ENCODE measurements around the gene ZNF839. TPM values are rescaled to one million over a fixed set of nuclear protein-coding genes. Genes with fewer than 3 reads are reported as not detected.
"Not testable (repeated sequence)": the region's sequence is repeated elsewhere in the genome, so short reads cannot be mapped to it uniquely, and the experiment has no call there.

ZNF839 gene
- total RNA-seq, 2 donors from 2014 or later = 4.2 to 7.0 TPM

GRCh38 chr14:102351023-102351422 lies 31.5 kb downstream of the ZNF839 start:
- peaks cover 60% of the 10 kb centered on the region for H3K36me3 ChIP-seq
- ATAC-seq (ENCODE audit: insufficient number of reproducible peaks, low FRiP score, low read depth) = no peak

GRCh38 chr14:102351593-102351992 lies 32.0 kb downstream of the ZNF839 start:
- DNase-seq (ENCODE audit: low spot score); H3K27me3 ChIP-seq (replicated peaks; ENCODE audit: insufficient read depth); H3K4me1 ChIP-seq (ENCODE audit: control insufficient read depth in 1 of 2, low read depth in 2 of 2); H3K9me3 ChIP-seq; ATAC-seq (ENCODE audit: insufficient number of reproducible peaks, low FRiP score, low read depth); H3K4me3 ChIP-seq: not testable (repeated sequence)
- peak overlapping the region in 1 of 2 donors; percentile 13 for H3K27ac ChIP-seq
- peaks cover 56% of the 10 kb centered on the region for H3K36me3 ChIP-seq

More at GRCh38 chr14:102351023-102351422, 31.5 kb downstream of the ZNF839 start:
- no peaks in the 10 kb centered on the region for H3K27me3 ChIP-seq (replicated peaks; ENCODE audit: insufficient read depth)
- no peak for TF ChIP-seq CTCF (IDR thresholded peaks at IDR 0.05)
- H3K4me3 ChIP-seq = no peak overlapping the region
- H3K4me1 ChIP-seq (ENCODE audit: control insufficient read depth in 1 of 2, low read depth in 2 of 2) = peaks cover 0 to 8% of the 10 kb centered on the region in 2 donors
- DNase-seq (ENCODE audit: low spot score) = no peak
- no peaks in the 10 kb centered on the region for H3K9me3 ChIP-seq
- H3K27ac ChIP-seq = no peak overlapping the region

- no peak overlapping the region for H3K4me3 ChIP-seq
- no peak for DNase-seq (ENCODE audit: low spot score)
- no peaks in the 10 kb centered on the region for H3K27me3 ChIP-seq (replicated peaks; ENCODE audit: insufficient read depth)
- ATAC-seq (ENCODE audit: insufficient number of reproducible peaks, low FRiP score, low read depth) = no peak
- TF ChIP-seq CTCF (IDR thresholded peaks at IDR 0.05) = no peak
- no peaks in the 10 kb centered on the region for H3K9me3 ChIP-seq
- H3K36me3 ChIP-seq = peaks cover 50% of the 10 kb centered on the region
- peaks cover 0 to 8% of the 10 kb centered on the region in 2 donors for H3K4me1 ChIP-seq (ENCODE audit: control insufficient read depth in 1 of 2, low read depth in 2 of 2)
- peak overlapping the region in 1 of 2 donors; percentile 13 for H3K27ac ChIP-seq
These were observed 32.7 kb downstream of the ZNF839 start for GRCh38 chr14:102352213-102352612.

- peaks cover 0 to 8% of the 10 kb centered on the region in 2 donors for H3K4me1 ChIP-seq (ENCODE audit: control insufficient read depth in 1 of 2, low read depth in 2 of 2)
- ATAC-seq (ENCODE audit: insufficient number of reproducible peaks, low FRiP score, low read depth) = no peak
- H3K27me3 ChIP-seq (replicated peaks; ENCODE audit: insufficient read depth) = no peaks in the 10 kb centered on the region
- H3K4me3 ChIP-seq = no peak overlapping the region
- peaks cover 44% of the 10 kb centered on the region for H3K36me3 ChIP-seq
- TF ChIP-seq CTCF (IDR thresholded peaks at IDR 0.05) = no peak
- DNase-seq (ENCODE audit: low spot score) = no peak
- H3K27ac ChIP-seq = no peak overlapping the region
- no peaks in the 10 kb centered on the region for H3K9me3 ChIP-seq
These were observed 33.6 kb downstream of the ZNF839 start for GRCh38 chr14:102353126-102353619.

- TF ChIP-seq CTCF (IDR thresholded peaks at IDR 0.05) = no peak
- no peak for ATAC-seq (ENCODE audit: insufficient number of reproducible peaks, low FRiP score, low read depth)
- H3K36me3 ChIP-seq = peaks cover 32% of the 10 kb centered on the region
- DNase-seq (ENCODE audit: low spot score) = no peak
- H3K9me3 ChIP-seq = no peaks in the 10 kb centered on the region
- H3K27ac ChIP-seq = no peak overlapping the region
- H3K4me3 ChIP-seq = no peak overlapping the region
- H3K4me1 ChIP-seq (ENCODE audit: control insufficient read depth in 1 of 2, low read depth in 2 of 2) = peaks cover 6 to 8% of the 10 kb centered on the region in 2 donors
- no peaks in the 10 kb centered on the region for H3K27me3 ChIP-seq (replicated peaks; ENCODE audit: insufficient read depth)
These were observed 36.7 kb downstream of the ZNF839 start for GRCh38 chr14:102356280-102356679.

- H3K36me3 ChIP-seq = peaks cover 17% of the 10 kb centered on the region
- no peaks in the 10 kb centered on the region for H3K9me3 ChIP-seq
- TF ChIP-seq CTCF (IDR thresholded peaks at IDR 0.05) = no peak
- peaks cover 15 to 24% of the 10 kb centered on the region in 2 donors for H3K4me1 ChIP-seq (ENCODE audit: control insufficient read depth in 1 of 2, low read depth in 2 of 2)
- no peak overlapping the region for H3K27ac ChIP-seq
- no peak overlapping the region for H3K4me3 ChIP-seq
- DNase-seq (ENCODE audit: low spot score) (no peak), ATAC-seq (ENCODE audit: insufficient number of reproducible peaks, low FRiP score, low read depth) (no peak)
- no peaks in the 10 kb centered on the region for H3K27me3 ChIP-seq (replicated peaks; ENCODE audit: insufficient read depth)
These were observed 39.8 kb downstream of the ZNF839 start for GRCh38 chr14:102359341-102359740.
